HG02759 (cell line): ENCODE results near the gene LBH.

Source experiments
- ATAC-seq: cut with Tn5 transposase; IDR thresholded peaks from one replicate; pipeline ENCODE4 v1.9.1; 2021; ENCODE audit warnings: mild to moderate bottlenecking, moderate library complexity; ENCODE audit not compliant: unreplicated experiment

The LBH gene

GRCh38 chr2:30272286-30272685 lies 41.0 kb downstream of the LBH start:
- no peak for ATAC-seq

- no peak for ATAC-seq
Observed at GRCh38 chr2:30272761-30273573, 41.6 kb downstream of the LBH start.

- ATAC-seq = no peak
Observed at GRCh38 chr2:30273574-30273929, 42.2 kb downstream of the LBH start.

- no peak for ATAC-seq
Observed at GRCh38 chr2:30275256-30275655, 43.9 kb downstream of the LBH start.

- peak; percentile 72 for ATAC-seq
Observed at GRCh38 chr2:30276455-30276911, 45.1 kb downstream of the LBH start.

- ATAC-seq = no peak
Observed at GRCh38 chr2:30277582-30277981, 46.2 kb downstream of the LBH start.

- no peak for ATAC-seq
Observed at GRCh38 chr2:30278419-30278818, 47.1 kb downstream of the LBH start.

- no peak for ATAC-seq
Observed at GRCh38 chr2:30280596-30281434, 49.5 kb downstream of the LBH start.

GRCh38 chr2:30282081-30282480 lies 50.7 kb downstream of the LBH start:
- ATAC-seq = peak; percentile 82

- no peak for ATAC-seq
Observed at GRCh38 chr2:30282721-30283120, 51.4 kb downstream of the LBH start.

GRCh38 chr2:30283931-30284565 lies 52.7 kb downstream of the LBH start:
- no peak for ATAC-seq

- no peak for ATAC-seq
Observed at GRCh38 chr2:30285758-30286157, 54.4 kb downstream of the LBH start.

GRCh38 chr2:30287190-30287840 lies 56.0 kb downstream of the LBH start:
- peak; percentile 14 for ATAC-seq

GRCh38 chr2:30287857-30288513 lies 56.7 kb downstream of the LBH start:
- ATAC-seq = peak; percentile 59

- no peak for ATAC-seq
Observed at GRCh38 chr2:30288561-30288960, 57.2 kb downstream of the LBH start.

GRCh38 chr2:30293303-30293921 lies 62.1 kb downstream of the LBH start:
- no peak for ATAC-seq

- ATAC-seq = no peak
Observed at GRCh38 chr2:30294133-30294532, 62.8 kb downstream of the LBH start.

- no peak for ATAC-seq
Observed at GRCh38 chr2:30296496-30296895, 65.2 kb downstream of the LBH start.

GRCh38 chr2:30298302-30298701 lies 67.0 kb downstream of the LBH start:
- ATAC-seq = peak; percentile 43

- no peak for ATAC-seq
Observed at GRCh38 chr2:30300122-30300455, 68.8 kb downstream of the LBH start.
